Thyroid gland (tissue), 4 donors: ENCODE data around the gene RCAN1. TPM values are rescaled to one million over a fixed set of nuclear protein-coding genes. Genes with fewer than 3 reads are reported as not detected.
"Not testable (repeated sequence)": the region's sequence is repeated elsewhere in the genome, so short reads cannot be mapped to it uniquely, and the experiment has no call there.

ENCODE experiments used
- DNase-seq, 2 donors: peaks; one replicate each; pipeline ENCODE4 v3.0.0-alpha.2; 2019
- H3K27ac ChIP-seq, 3 donors: fragments of 200-600 bp; sonication (generic); 1 replicate in 2 of 3; 2 replicates in 1 of 3; pipeline ENCODE4 v1.5.1; 2016 to 2019; ENCODE audit warnings: mild to moderate bottlenecking in 1 of 3, moderate library complexity in 1 of 3
- H3K27me3 ChIP-seq: fragments of 200-600 bp; sonication (generic); one replicate; pipeline ENCODE4 v1.5.1; 2019
- H3K36me3 ChIP-seq, 2 donors: fragments of 200-600 bp; sonication (generic); one replicate each; pipeline ENCODE4 v1.5.1; 2016 to 2019
- H3K4me1 ChIP-seq, 2 donors: fragments of 200-600 bp; sonication (generic); one replicate each; pipeline ENCODE4 v1.5.1; 2017 to 2019
- H3K4me3 ChIP-seq, 3 donors: fragments of 200-600 bp; sonication (generic); replicated peaks in 1 of 3; 1 replicate in 2 of 3; 2 replicates in 1 of 3; pipeline ENCODE4 v1.5.1; 2016; ENCODE audit warnings: mild to moderate bottlenecking in 1 of 3
- H3K9me3 ChIP-seq: fragments of 200-600 bp; sonication (generic); one replicate; pipeline ENCODE4 v1.5.1; 2017
- CTCF ChIP-seq, 6 experiments: fragments of 200-600 bp in 3 of 6; fragments of 450-650 bp in 3 of 6; sonication (generic) in 3 of 6; IDR thresholded peaks; one replicate each; pipeline ENCODE4 v1.5.1; 2016 to 2019; ENCODE audit warnings: antibody characterized with exemption in 6 of 6, mild to moderate bottlenecking in 2 of 6, inconsistent platforms in 1 of 6, moderate library complexity in 1 of 6
- POLR2A ChIP-seq, 2 donors: fragments of 450-650 bp; IDR thresholded peaks; one replicate each; pipeline ENCODE4 v1.6.1; 2017; ENCODE audit warnings: antibody characterized with exemption in 2 of 2, mild to moderate bottlenecking in 2 of 2, moderate library complexity in 1 of 2
- WGBS, 2 donors: methylation state at CpG; one replicate each; pipeline ENCODE4 v1.1.5; 2017; 5-methylcytosine and 5-hydroxymethylcytosine counted together
- intact Hi-C: fragments of 100-400 bp; cut with DNase I; formaldehyde crosslinking; loops from one replicate; pipeline ENCODE4 v1.15.1; 2023
- total RNA-seq, 4 donors: library from RNA; depleted of rRNA; stranded (reverse); fragments of >200 nt; gene quantifications; one replicate each; pipeline ENCODE4 v1.2.3, GENCODE V29; 2016

RCAN1 gene
- total RNA-seq, 4 donors from 2014 or later, result 24.5 to 32.7 (median 29.0) TPM

GRCh38 chr21:34499116-34499515 is 115.8 kb downstream of the RCAN1 start:
- DNase-seq, result no peak
- H3K4me3 ChIP-seq, result no peak overlapping the region
- TF ChIP-seq POLR2A (IDR thresholded peaks at IDR 0.05) (no peak), CTCF (IDR thresholded peaks at IDR 0.05) (no peak)
- H3K9me3 ChIP-seq, result no peaks in the 10 kb centered on the region
- WGBS, 2 donors, result 93 to 100% methylated on average over 4 of the region's 4 CpGs
- no peaks in the 10 kb centered on the region for H3K27me3 ChIP-seq
- no peak overlapping the region for H3K27ac ChIP-seq
- no peaks in the 10 kb centered on the region for H3K36me3 ChIP-seq
- intact Hi-C loops, result no loop called here
- H3K4me1 ChIP-seq, result no peaks in the 10 kb centered on the region

- Histone ChIP-seq H3K4me1 (no peaks in the 10 kb centered on the region), H3K36me3 (no peaks in the 10 kb centered on the region), H3K9me3 (no peaks in the 10 kb centered on the region), H3K27ac (no peak overlapping the region), H3K4me3 (no peak overlapping the region), H3K27me3 (no peaks in the 10 kb centered on the region)
- DNase-seq, result peak; percentile 33 to 35
- intact Hi-C loops, result no loop called here
- TF ChIP-seq POLR2A (IDR thresholded peaks at IDR 0.05), result no peak
- no peak for TF ChIP-seq CTCF (IDR thresholded peaks at IDR 0.05)
- 29 to 32% methylated on average over 3 of the region's 3 CpGs for whole genome bisulfite sequencing, 2 donors
Observed at GRCh38 chr21:34498623-34499022, 116.3 kb downstream of the RCAN1 start.

GRCh38 chr21:34483854-34484253 is 131.1 kb downstream of the RCAN1 start:
- intact Hi-C loops, DNase-seq, H3K4me1 ChIP-seq, H3K27me3 ChIP-seq, H3K27ac ChIP-seq, H3K4me3 ChIP-seq, H3K36me3 ChIP-seq, H3K9me3 ChIP-seq: not testable (repeated sequence)
- no CpG with 5 or more reads among the region's 5 CpGs for WGBS, 2 donors

- H3K27me3 ChIP-seq, H3K27ac ChIP-seq, DNase-seq, H3K36me3 ChIP-seq, H3K9me3 ChIP-seq, intact Hi-C loops, H3K4me1 ChIP-seq, H3K4me3 ChIP-seq: not testable (repeated sequence)
- no CpG with 5 or more reads among the region's 3 CpGs for WGBS, 2 donors
Observed at GRCh38 chr21:34483435-34483834, 131.5 kb downstream of the RCAN1 start.

- H3K4me3 ChIP-seq, intact Hi-C loops, H3K36me3 ChIP-seq, H3K4me1 ChIP-seq, H3K9me3 ChIP-seq, H3K27ac ChIP-seq, H3K27me3 ChIP-seq, DNase-seq: not testable (repeated sequence)
- no CpG with 5 or more reads among the region's 3 CpGs for WGBS, 2 donors
Observed at GRCh38 chr21:34467333-34467732, 147.6 kb downstream of the RCAN1 start.

Other genes with a start within 250 kb of the RCAN1 start
- gene SMIM11, start 239.6 kb downstream of the RCAN1 start, total RNA-seq, result 10 to 100 TPM in 2 of 4 donors, 1 to 10 TPM in 2; 1.5 to 64.1 (median 12.0) TPM
- gene SMIM34, start 191.2 kb downstream of the RCAN1 start, total RNA-seq, result not detected
- gene KCNE1, start 102.9 kb downstream of the RCAN1 start, total RNA-seq, result 1 to 10 TPM in 2 of 4 donors, under 1 TPM in 2; 0.33 to 2.6 (median 1.5) TPM
- gene CLIC6, start 53.9 kb upstream of the RCAN1 start, total RNA-seq, result 10 to 100 TPM in 2 of 4 donors, 1 to 10 TPM in 2; 3.9 to 23.9 (median 8.0) TPM